Activated CD8-positive, alpha-beta T cell treated with anti-CD3 and anti-CD28 coated beads for 36 hours (primary cell): ENCODE measurements around the gene KMT2D. TPM values are rescaled to one million over a fixed set of nuclear protein-coding genes. Genes with fewer than 3 reads are reported as not detected.
A peak's percentile ranks its signal among the peaks of the same experiment; 100 is the strongest.

Source experiments
- ATAC-seq: fragments of 200-7000 bp; cut with Tn5 transposase; one replicate; pipeline ENCODE4 v1.10.0; 2021; ENCODE audit warnings: mild to moderate bottlenecking, moderate library complexity
- CTCF ChIA-PET: fragments of 350-600 bp; sonication (Branson Sonifier 250); formaldehyde crosslinking; loops from one replicate; lab custom pipeline; 2021; ENCODE audit warnings: antibody characterized with exemption; lab: Charles Lee
- POLR2A ChIA-PET: fragments of 350-600 bp; sonication (Branson Sonifier 250); formaldehyde crosslinking; loops from one replicate; lab custom pipeline; 2021; ENCODE audit warnings: antibody characterized with exemption; lab: Charles Lee
- DNase-seq: peaks from one replicate; pipeline ENCODE4 v3.0.0-alpha.2; 2020
- H3K27ac Mint-ChIP-seq: one replicate; pipeline ENCODE4 v1.8.0; 2021; ENCODE audit warnings: mild to moderate bottlenecking, mixed read lengths
- H3K27me3 Mint-ChIP-seq: one replicate; pipeline ENCODE4 v1.8.0; 2021; ENCODE audit warnings: mixed read lengths
- H3K36me3 Mint-ChIP-seq: one replicate; pipeline ENCODE4 v1.8.0; 2021; ENCODE audit warnings: low read depth, mixed read lengths
- H3K4me1 Mint-ChIP-seq: one replicate; pipeline ENCODE4 v1.8.0; 2021; ENCODE audit warnings: low read depth, mixed read lengths
- H3K4me3 Mint-ChIP-seq: one replicate; pipeline ENCODE4 v1.8.0; 2021; ENCODE audit warnings: mild to moderate bottlenecking, moderate library complexity, mixed read lengths
- H3K9me3 Mint-ChIP-seq: one replicate; pipeline ENCODE4 v1.8.0; 2021; ENCODE audit warnings: mixed read lengths
- CTCF ChIP-seq: fragments of 200-600 bp; IDR thresholded peaks from one replicate; pipeline ENCODE4 v1.8.0; 2022; ENCODE audit warnings: antibody characterized with exemption, mild to moderate bottlenecking
- intact Hi-C: fragments of 100-400 bp; cut with micrococcal nuclease; formaldehyde crosslinking; loops from one replicate; pipeline ENCODE4 v1.10.0; 2022
- total RNA-seq, 2 experiments: library from RNA; stranded (reverse); gene quantifications; one replicate each; pipeline ENCODE4 v1.2.3, GENCODE V29; 2021

Gene KMT2D
- total RNA-seq, 2 experiments from 2014 or later = 57.5 to 62.3 TPM

GRCh38 chr12:49033611-49034285 lies 26.8 kb downstream of the KMT2D start:
- no peak overlapping the region for H3K4me3 Mint-ChIP-seq
- H3K27me3 Mint-ChIP-seq = no peaks in the 10 kb centered on the region
- POLR2A ChIA-PET = interaction anchor here (0.6 to 0.9 kb wide), 3 partner anchors 9 to 97 kb away, joined by 3 read pairs; partner anchors contain the start of gene TUBA1B
- no peak for DNase-seq
- intact Hi-C loops = no loop called here
- H3K9me3 Mint-ChIP-seq = no peaks in the 10 kb centered on the region
- no peak overlapping the region for H3K27ac Mint-ChIP-seq
- CTCF ChIA-PET = interaction anchor here (1.1 to 6.0 kb wide), 5 partner anchors 10 to 54 kb away, joined by 3 to 35 read pairs (median 5); no protein-coding TSS in a partner anchor
- H3K4me1 Mint-ChIP-seq = no peaks in the 10 kb centered on the region
- TF ChIP-seq CTCF = no peak
- peaks cover 28% of the 10 kb centered on the region for H3K36me3 Mint-ChIP-seq
- ATAC-seq = no peak

- H3K4me1 Mint-ChIP-seq = no peaks in the 10 kb centered on the region
- no peak overlapping the region for H3K27ac Mint-ChIP-seq
- ChIA-PET POLR2A (interaction anchor here (0.6 to 1.2 kb wide), 3 partner anchors 10 to 16 kb away, joined by 3 to 4 read pairs (median 3); no protein-coding TSS in a partner anchor), CTCF (interaction anchor here (1.1 to 6.0 kb wide), 4 partner anchors 11 to 55 kb away, joined by 3 to 35 read pairs (median 4); no protein-coding TSS in a partner anchor)
- DNase-seq (no peak), ATAC-seq (no peak)
- intact Hi-C loops = no loop called here
- no peaks in the 10 kb centered on the region for H3K9me3 Mint-ChIP-seq
- no peak overlapping the region for H3K4me3 Mint-ChIP-seq
- no peak for TF ChIP-seq CTCF
- H3K27me3 Mint-ChIP-seq = no peaks in the 10 kb centered on the region
- H3K36me3 Mint-ChIP-seq = peaks cover 32% of the 10 kb centered on the region
These were observed 27.7 kb downstream of the KMT2D start for GRCh38 chr12:49032679-49033447.

DNA sequence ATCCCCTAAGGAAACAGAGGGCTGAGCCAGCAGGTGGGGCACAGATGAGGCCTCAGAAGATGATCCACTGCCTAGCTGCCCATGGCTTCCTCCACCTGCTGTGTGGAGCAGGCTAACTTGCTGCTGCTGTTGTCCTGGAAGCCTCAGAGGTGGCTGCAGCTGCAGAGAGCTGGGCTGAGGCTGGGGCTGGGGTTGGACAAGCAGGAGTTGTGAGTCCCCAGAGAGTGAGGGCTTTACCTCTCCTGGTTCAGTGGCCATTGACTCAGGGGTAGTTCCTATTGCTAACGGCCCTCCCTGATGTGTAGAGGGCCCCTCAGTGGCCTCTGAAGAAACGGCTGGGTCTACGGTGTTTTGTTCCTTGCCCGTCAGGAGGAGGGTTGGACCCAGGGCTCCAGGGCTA lies 28.3 kb downstream of the KMT2D start:
- H3K36me3 Mint-ChIP-seq = peaks cover 37% of the 10 kb centered on the region
- ChIA-PET POLR2A (interaction anchor here (0.6 to 4.4 kb wide), 5 partner anchors 9 to 16 kb away, joined by 3 to 16 read pairs (median 3); no protein-coding TSS in a partner anchor), CTCF (interaction anchor here (1.1 to 6.0 kb wide), 3 partner anchors 12 to 32 kb away, joined by 3 to 35 read pairs (median 6); no protein-coding TSS in a partner anchor)
- DNase-seq (no peak), ATAC-seq (no peak)
- no peak for TF ChIP-seq CTCF
- intact Hi-C loops = no loop called here
- H3K4me1 Mint-ChIP-seq = no peaks in the 10 kb centered on the region
- H3K9me3 Mint-ChIP-seq = no peaks in the 10 kb centered on the region
- H3K4me3 Mint-ChIP-seq = no peak overlapping the region
- H3K27ac Mint-ChIP-seq = no peak overlapping the region
- H3K27me3 Mint-ChIP-seq = no peaks in the 10 kb centered on the region

- CTCF ChIA-PET = interaction anchor here (1.0 to 6.0 kb wide), 4 partner anchors 12 to 57 kb away, joined by 3 to 35 read pairs (median 6); no protein-coding TSS in a partner anchor
- no peak for TF ChIP-seq CTCF
- intact Hi-C loops = no loop called here
- H3K4me1 Mint-ChIP-seq = no peaks in the 10 kb centered on the region
- DNase-seq (no peak), ATAC-seq (no peak)
- H3K9me3 Mint-ChIP-seq = no peaks in the 10 kb centered on the region
- no peak overlapping the region for H3K4me3 Mint-ChIP-seq
- peak overlapping the region; percentile 46 for H3K27ac Mint-ChIP-seq
- POLR2A ChIA-PET = interaction anchor here (1.0 to 4.4 kb wide), 6 partner anchors 8 to 18 kb away, joined by 3 to 16 read pairs (median 4); no protein-coding TSS in a partner anchor
- H3K27me3 Mint-ChIP-seq = no peaks in the 10 kb centered on the region
- peaks cover 38% of the 10 kb centered on the region for H3K36me3 Mint-ChIP-seq
These were observed 28.9 kb downstream of the KMT2D start for GRCh38 chr12:49031573-49032161.
